ENCODE measurements around the gene FAM227B.
"Not testable (repeated sequence)": the region's sequence is repeated elsewhere in the genome, so short reads cannot be mapped to it uniquely, and the experiment has no call there.

The FAM227B gene

GRCh38 chr15:49495993-49496753 is 124.4 kb downstream of the FAM227B start:
- in situ Hi-C loops (cut with MboI; ENCODE audit: low sequenced_read_pairs) = no loop called here

- in situ Hi-C loops (cut with MboI; ENCODE audit: low sequenced_read_pairs) = no loop called here
These were observed 125.8 kb downstream of the FAM227B start for GRCh38 chr15:49494842-49495241.

GRCh38 chr15:49492830-49493229 is 127.8 kb downstream of the FAM227B start:
- in situ Hi-C loops (cut with MboI; ENCODE audit: low sequenced_read_pairs) = no loop called here

GRCh38 chr15:49492151-49492550 is 128.5 kb downstream of the FAM227B start:
- in situ Hi-C loops (cut with MboI; ENCODE audit: low sequenced_read_pairs) = no loop called here

GRCh38 chr15:49490966-49491365 is 129.7 kb downstream of the FAM227B start:
- in situ Hi-C loops (cut with MboI; ENCODE audit: low sequenced_read_pairs) = no loop called here

GRCh38 chr15:49485401-49485800 is 135.2 kb downstream of the FAM227B start:
- in situ Hi-C loops (cut with MboI; ENCODE audit: low sequenced_read_pairs) = not testable (repeated sequence)

- in situ Hi-C loops (cut with MboI; ENCODE audit: low sequenced_read_pairs) = not testable (repeated sequence)
These were observed 141.6 kb downstream of the FAM227B start for GRCh38 chr15:49478982-49479381.

- in situ Hi-C loops (cut with MboI; ENCODE audit: low sequenced_read_pairs) = not testable (repeated sequence)
These were observed 142.6 kb downstream of the FAM227B start for GRCh38 chr15:49478021-49478420.

GRCh38 chr15:49473031-49473430 is 147.6 kb downstream of the FAM227B start:
- in situ Hi-C loops (cut with MboI; ENCODE audit: low sequenced_read_pairs) = no loop called here

GRCh38 chr15:49472338-49472737 is 148.3 kb downstream of the FAM227B start:
- in situ Hi-C loops (cut with MboI; ENCODE audit: low sequenced_read_pairs) = no loop called here

- in situ Hi-C loops (cut with MboI; ENCODE audit: low sequenced_read_pairs) = no loop called here
These were observed 148.9 kb downstream of the FAM227B start for GRCh38 chr15:49471733-49472132.

- in situ Hi-C loops (cut with MboI; ENCODE audit: low sequenced_read_pairs) = not testable (repeated sequence)
These were observed 149.4 kb downstream of the FAM227B start for GRCh38 chr15:49471248-49471647.

GRCh38 chr15:49468481-49468839 is 152.2 kb downstream of the FAM227B start:
- in situ Hi-C loops (cut with MboI; ENCODE audit: low sequenced_read_pairs) = no loop called here

GRCh38 chr15:49467746-49468480 is 152.7 kb downstream of the FAM227B start:
- in situ Hi-C loops (cut with MboI; ENCODE audit: low sequenced_read_pairs) = no loop called here

- in situ Hi-C loops (cut with MboI; ENCODE audit: low sequenced_read_pairs) = no loop called here
These were observed 154.5 kb downstream of the FAM227B start for GRCh38 chr15:49466119-49466518.

- in situ Hi-C loops (cut with MboI; ENCODE audit: low sequenced_read_pairs) = no loop called here
These were observed 156.1 kb downstream of the FAM227B start for GRCh38 chr15:49464522-49464921.

GRCh38 chr15:49462232-49462844 is 158.3 kb downstream of the FAM227B start:
- in situ Hi-C loops (cut with MboI; ENCODE audit: low sequenced_read_pairs) = no loop called here

GRCh38 chr15:49460411-49460941 is 160.1 kb downstream of the FAM227B start:
- in situ Hi-C loops (cut with MboI; ENCODE audit: low sequenced_read_pairs) = no loop called here

GRCh38 chr15:49458145-49458544 is 162.5 kb downstream of the FAM227B start:
- in situ Hi-C loops (cut with MboI; ENCODE audit: low sequenced_read_pairs) = no loop called here

GRCh38 chr15:49456166-49456565 is 164.5 kb downstream of the FAM227B start:
- in situ Hi-C loops (cut with MboI; ENCODE audit: low sequenced_read_pairs) = no loop called here

GRCh38 chr15:49452595-49452994 is 168.0 kb downstream of the FAM227B start:
- in situ Hi-C loops (cut with MboI; ENCODE audit: low sequenced_read_pairs) = no loop called here

GRCh38 chr15:49441816-49442215 is 178.8 kb downstream of the FAM227B start:
- in situ Hi-C loops (cut with MboI; ENCODE audit: low sequenced_read_pairs) = no loop called here

All from HL-60/S4 treated with phorbol 12-myristate 13-acetate at 8.2 ng/mL for 4 days and 3 days (cell line).